DND-41 (cell line): ENCODE results near the gene HIPK4.

Source experiments
- CTCF ChIP-seq: IDR thresholded peaks from 2 replicates; pipeline ENCODE4 v1.5.1; 2012; ENCODE audit warnings: borderline replicate concordance, low read length, moderate library complexity, mild to moderate bottlenecking; ENCODE audit not compliant: poor library complexity, severe bottlenecking; ENCODE audit errors: extremely low read depth
- EZH2 ChIP-seq: IDR thresholded peaks from 3 replicates; pipeline ENCODE4 v1.6.1; 2012; ENCODE audit warnings: borderline replicate concordance, low read depth, mild to moderate bottlenecking, moderate library complexity, low read length, inconsistent platforms; ENCODE audit not compliant: severe bottlenecking

- TF ChIP-seq CTCF (no peak), EZH2 (no peak)
Observed at GRCh38 chr19:40423938-40424337, 34.0 kb upstream of the HIPK4 start.
